NCI-H2107 treated with DMSO at 0.1 percent for 48 hours (cell line): Measurements from ENCODE around the gene LRPPRC.
A peak's percentile ranks its signal among the peaks of the same experiment; 100 is the strongest.
"Not testable (repeated sequence)": the region's sequence is repeated elsewhere in the genome, so short reads cannot be mapped to it uniquely, and the experiment has no call there.

Experiments used
- DNase-seq: peaks from one replicate; lab custom pipeline; 2025; ENCODE audit not compliant: unreplicated experiment; lab: John Stamatoyannopoulos, UW

LRPPRC gene

DNA sequence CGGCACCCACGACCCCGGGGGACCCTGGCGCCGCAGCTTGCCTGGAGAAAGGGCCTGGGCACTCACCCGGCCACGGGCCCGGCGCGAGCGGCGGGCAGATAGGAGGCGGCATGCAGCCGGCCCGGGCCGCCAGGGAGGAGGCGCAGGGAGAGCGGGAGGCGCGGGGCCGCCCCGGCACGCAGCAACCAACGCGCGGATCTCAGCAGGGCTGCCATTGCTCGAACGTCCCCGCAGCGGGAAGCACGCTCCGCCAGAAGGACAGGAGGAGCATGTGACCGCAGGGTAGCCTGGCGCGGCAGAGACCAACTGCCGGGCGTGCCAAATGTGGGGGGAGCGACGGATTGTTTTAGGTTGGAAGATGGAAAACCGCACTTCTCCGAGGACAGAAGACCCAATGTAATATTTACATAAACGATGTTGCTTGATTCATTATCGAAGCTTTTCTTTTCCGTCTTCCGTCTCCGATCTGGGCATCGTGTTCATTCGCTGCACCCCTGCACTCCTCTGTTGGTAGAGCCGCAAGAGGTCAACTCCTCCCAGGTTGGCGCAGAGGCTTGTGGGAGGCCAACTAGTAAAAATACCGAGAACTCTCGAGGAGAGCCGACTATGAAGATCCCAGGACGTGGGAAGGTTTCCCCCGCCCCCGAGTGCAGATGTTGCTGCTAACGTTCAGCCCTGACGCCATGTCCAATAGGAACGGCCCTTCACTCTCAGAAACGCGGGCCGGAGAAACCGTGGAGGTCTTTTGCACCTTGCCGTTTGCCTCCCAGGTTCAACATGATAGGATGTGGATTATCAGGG, at the start of gene LRPPRC:
Gene LRPPRC, minus strand, starts transcription at position 257 of the 801 bp plus-strand sequence. Its CDS starts 42 bp downstream, at position 215.
- peak; percentile 93 for DNase-seq

DNA sequence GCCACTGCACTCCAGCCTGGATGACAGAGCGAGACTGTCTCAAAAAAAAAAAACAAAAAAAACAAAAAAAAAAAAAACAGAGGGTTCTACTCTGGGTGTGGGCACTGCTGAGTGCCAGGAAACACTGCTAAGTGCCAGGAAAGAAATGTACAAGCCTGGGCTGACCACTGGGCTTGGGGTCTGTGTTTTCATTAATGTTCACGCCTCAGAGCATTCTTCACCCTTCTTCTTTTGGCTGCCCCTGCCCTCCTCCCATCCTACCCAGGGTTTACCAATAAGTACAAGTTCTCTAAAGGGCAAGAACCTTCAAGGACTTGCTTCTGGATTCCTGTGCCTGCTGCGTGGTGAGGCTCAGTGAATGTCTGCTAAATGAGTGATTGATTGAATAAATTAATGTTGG, 49.3 kb upstream of the LRPPRC start:
- no peak for DNase-seq

DNA sequence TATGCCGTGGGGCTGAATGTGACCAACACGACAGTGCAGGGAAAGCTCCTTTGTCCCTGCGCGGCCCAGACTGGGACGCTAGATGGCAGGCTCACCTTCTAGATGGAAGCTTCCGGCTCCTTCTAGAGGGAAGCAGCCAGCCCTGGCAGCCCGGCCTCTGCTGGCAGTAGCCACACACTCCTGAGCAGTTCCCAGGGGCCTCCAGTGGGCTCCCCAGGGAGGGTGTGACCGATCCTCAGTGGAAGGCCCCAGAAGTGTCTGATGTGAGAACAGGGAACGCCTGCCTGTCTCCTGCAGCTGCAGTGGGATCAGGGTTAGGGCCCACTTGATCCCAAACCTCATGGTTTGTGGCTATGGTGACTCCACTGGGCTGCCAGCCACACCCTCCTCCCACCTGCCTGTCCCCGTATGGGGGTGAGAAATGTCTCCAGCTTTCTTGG, 48.5 kb upstream of the LRPPRC start:
- peak; percentile 78 for DNase-seq

DNA sequence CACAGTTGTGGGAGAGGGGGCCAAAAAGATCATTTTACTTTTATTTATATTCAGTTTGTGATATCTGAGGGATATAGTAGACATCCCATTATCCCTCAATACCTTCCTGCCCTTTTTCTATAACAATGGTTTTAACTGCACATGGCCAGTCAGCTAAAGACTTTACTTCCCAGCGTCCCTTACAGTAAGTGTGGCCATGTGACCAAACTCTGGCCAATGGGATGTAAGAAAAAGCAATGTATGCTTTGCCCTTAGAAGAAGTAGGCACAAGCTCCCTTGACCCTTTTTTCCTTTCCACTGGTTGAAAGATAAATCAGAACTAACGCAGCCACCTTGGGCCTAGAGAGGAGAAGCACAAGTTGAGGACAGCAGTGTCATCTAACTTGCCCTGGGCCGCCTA, 44.6 kb upstream of the LRPPRC start:
- DNase-seq = no peak

DNA sequence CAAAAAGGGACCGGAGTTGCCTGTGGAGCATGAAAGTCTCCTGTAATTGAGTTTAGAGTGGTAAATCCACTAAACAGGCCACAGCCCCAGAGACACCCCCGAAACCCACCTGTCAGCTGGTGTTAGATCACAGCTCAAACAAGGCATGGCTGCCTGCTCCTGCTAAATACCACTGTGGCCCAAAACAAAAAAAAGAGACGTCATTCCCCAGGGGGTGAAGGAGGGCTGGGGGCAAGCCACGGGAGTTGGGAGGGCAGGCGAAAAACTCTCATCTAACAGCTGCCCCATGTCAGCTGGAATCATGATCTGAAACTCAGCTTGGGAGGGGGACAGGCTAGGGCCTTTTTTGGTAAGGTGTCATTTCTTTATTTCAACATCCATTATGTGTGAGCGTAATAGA, 42.5 kb upstream of the LRPPRC start:
- DNase-seq = no peak

DNA sequence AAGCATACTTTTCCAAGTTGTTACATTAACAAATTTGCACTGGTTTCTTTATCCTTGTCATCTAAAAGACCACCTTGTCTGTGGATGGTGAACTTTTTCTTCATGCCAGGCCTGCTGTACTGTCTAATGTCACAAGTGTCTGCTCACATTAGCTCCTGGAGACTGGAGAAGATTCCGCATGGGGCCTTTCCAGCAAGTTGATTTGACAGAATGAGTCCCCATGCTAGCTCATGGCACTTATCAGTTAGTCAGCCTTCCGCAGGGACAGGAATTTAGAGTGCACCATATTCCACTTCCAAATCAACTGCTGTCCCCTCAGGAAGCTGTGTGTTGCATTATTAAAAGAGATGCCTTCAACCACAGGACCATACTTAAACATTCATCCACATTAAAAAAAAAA, 41.4 kb upstream of the LRPPRC start:
- DNase-seq = no peak

DNA sequence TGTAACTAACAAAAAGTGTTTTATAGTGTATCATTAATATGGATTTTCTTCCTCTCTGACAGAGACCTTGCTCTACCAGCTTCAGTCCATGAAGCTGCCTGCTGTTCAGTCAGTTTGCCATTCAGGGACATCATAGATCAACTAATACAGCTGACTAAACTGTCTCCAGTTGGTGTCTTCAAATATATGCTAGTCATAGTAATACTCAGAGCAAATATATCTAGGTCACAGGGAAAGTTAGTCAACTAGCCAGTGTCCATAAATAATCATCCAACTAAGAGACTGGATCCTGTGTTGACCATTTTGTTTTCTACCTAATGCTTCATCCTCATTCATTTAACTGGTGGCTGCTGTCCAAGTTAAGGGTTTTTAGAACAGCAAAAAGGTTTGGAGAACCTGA, 38.2 kb upstream of the LRPPRC start:
- DNase-seq = no peak

DNA sequence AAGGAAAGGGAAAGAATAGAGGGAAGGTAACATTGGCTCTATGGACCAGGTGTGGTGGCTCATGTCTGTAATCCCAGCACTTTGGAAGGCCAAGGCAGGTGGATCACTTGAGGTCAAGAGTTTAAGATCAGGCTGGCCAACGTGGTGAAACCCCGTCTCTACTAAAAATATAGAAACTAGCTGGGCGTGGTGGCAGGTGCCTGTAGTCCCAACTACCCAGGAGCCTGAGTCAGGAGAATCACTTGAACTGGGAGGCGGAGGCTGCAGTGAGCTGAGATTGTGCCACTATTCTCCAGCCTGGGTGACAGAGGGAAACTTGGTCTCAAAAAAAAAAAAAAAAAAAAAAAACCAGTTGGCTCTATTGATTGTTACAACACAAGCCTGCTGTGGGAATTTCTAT, 31.3 kb upstream of the LRPPRC start:
- DNase-seq = not testable (repeated sequence)

DNA sequence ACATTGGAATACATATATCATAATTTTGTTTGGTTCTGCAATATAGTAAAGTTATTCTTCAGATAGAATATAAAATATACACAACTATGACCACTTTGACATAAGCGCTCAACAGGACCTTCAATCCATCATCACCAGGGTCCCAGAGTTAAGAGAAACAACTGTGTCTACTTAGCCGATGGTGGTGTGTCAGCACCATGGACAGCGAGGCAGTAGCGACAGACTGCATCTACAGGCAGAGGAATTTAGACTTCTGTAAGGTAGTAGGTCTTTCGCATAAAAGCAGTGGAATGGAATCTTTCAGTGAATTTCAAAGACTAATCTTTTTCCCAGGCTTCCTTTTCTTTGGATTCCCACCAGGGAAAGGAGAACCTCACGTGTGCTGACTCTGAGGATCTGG, 20.5 kb upstream of the LRPPRC start:
- DNase-seq = no peak

DNA sequence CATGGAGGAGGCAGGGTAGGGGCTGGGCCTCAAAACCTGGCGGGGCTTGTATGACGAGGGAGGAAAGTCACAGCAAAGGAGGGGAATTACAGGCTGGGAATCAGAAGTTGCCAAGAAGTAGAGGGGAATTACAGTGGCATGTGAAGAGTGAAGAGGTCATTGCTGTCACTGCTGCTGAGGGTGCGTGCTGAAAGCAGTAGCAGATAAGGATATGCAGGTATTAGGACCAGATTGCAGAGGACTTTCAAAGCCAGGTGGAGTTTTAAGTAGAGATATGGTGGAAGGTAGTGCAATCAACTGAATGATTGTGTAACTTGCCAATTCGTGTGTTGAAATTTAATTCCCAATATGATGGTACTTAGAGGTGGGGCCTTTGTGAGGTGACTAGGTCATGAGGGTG, 19.4 kb upstream of the LRPPRC start:
- no peak for DNase-seq

DNA sequence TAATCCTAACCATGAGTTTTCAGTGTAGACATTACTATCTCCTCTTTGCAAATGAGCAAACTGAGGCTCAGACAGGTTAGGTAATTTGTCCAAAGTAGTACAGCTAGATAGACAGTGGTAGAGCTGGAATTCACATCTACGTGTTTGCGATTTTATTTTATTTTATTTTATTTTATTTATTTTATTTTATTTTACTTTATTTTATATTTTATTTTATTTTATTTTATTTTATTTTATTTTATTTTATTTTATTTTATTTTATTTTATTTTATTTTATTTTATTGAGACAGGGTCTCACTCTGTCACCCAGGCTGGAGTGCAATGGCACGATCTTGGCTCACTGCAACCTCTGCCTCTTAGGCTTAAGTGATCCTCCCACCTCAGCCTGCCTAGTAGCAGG, 17.4 kb upstream of the LRPPRC start:
- not testable (repeated sequence) for DNase-seq

DNA sequence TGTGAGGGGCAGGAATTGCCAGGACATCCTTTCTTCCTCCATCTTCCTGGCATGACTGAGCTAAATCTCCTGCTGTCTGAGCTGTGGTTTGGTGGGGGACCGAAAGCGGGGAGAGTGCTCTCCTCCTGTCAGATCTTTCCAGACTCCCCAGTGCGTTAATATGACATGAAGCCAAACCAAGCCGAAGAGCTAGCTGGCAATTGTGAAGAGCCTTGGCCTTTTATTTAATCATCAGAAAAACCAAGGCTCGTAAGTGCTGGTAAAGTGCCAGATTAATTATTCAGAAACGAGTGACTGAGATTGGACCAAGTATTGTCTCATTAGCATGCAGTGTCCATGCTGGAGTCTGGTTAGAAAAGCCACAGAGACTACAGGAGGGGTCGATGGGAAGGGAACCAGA, 14.5 kb upstream of the LRPPRC start:
- DNase-seq = peak; percentile 75

DNA sequence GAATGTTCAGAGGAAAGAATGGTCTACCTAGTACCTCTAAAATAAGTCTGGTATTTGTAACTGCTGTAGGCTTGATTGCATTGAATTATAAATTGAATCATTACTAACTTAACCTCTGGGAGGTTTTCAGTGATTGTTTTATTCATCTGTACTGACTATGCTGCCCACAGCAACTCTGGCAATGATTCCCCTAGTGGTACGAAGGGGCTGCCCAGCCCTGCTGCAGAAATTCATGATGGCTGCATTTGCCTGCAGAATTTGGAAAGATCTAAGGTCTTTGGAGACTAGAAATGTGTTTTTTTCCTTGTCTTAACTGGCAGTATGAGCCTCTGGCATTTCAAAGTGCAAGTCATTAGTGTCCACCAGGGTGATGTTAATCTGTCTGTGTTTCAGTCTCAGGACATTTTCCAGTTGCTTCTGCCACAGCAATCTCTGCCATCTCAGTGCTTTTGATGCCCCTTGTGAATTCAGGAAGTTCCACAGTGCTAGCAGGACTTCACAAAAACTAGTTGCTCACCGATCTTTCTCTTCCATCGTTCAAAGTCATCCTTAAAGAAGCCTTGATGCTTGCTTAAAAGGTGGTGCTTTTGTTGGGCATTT, 13.4 kb upstream of the LRPPRC start:
- DNase-seq = no peak

DNA sequence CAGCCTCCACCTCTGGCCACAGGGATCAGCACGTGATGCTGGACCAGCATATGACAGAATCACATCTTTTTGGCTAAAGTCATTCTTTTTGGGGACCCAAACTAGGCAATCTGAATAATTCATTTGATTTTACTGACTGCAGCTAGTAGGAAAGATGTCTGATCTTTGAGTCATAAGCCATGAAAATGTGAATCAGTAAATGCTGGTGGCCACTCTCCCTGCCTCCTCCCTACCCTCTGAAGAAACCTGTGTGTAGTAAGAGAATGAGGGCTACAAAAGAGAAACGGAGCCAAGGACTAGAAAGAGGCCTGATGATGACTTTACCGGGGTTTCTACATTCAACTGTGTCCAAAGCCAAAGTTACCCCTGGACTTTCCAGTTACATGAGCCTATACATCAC, 10.1 kb upstream of the LRPPRC start:
- DNase-seq = no peak

DNA sequence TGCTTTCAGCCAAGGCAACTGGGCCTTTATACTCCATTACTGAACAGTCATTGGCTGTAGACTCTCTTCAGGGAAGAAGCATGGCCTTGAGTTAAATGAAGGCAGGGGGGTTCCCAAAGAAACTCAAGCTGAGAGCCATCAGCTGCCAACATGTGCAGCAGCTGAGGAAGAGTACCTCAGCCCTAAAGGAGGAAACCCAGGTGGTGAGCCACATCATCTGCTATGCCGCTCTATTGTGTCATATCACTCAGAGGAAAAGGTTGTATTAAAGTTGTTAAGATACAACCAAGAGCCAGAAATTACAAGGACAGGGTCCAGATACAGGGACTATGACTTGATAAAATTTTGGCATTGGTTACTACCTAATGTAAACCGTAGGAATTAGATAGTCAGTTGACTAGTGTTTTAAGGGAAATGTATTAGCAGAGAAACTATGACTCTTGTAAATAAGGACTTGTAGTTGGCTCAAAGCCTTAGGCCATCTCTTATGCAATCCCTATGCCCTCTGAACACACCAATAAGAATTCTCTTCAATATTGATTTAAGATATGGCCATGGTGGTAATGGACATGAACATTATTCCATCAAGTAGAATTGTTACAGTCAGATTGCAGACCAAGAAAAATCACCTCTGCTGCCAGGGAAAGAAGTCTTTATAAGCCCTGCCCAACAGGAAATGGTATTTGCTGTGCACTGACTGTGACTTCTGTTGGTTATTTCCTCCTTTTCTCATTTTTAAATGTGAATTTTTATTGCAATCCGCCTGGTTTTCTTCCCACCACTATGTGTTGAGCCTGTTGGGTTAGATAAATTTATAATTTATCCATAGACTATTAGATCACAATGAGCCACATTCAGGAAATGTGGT, 9.2 kb upstream of the LRPPRC start:
- no peak for DNase-seq

DNA sequence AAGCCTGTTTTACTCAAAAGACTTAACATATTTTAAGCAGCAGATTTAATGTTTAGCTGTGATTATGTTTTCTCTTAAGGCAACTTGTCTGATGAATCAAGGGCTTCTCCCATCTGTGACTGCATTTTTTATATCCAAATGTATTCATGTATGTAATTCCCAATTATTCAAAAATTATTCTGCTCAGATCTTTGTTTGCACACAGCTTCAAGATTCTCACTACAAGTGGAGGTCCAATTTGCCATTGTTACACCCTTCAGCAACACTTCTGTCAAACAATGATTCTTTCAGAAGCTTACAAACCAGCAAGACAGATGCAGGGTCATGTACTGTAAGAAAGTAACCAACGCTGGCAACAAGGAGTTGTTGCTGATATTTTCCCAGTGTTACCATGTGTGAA, 5.9 kb upstream of the LRPPRC start:
- DNase-seq = no peak

DNA sequence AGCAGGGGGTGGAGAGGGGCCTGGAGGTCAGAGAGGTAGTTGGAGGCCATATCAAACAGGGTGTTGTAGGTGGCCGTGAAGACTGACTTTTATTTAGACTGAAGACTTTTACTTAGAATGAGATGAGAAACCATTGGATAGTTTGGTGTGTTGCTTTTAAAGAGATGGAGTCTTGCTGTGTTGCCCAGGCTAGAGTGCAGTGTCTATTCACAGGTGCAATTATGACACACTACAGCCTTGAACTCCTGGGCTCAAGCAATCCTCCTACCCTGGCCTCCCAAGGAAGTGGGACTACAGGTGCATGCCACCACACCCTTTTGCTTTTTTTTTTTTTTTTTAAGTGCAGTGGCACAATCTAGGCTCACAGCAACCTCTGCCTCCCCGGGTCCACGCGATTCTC, 2.5 kb upstream of the LRPPRC start:
- DNase-seq = no peak

DNA sequence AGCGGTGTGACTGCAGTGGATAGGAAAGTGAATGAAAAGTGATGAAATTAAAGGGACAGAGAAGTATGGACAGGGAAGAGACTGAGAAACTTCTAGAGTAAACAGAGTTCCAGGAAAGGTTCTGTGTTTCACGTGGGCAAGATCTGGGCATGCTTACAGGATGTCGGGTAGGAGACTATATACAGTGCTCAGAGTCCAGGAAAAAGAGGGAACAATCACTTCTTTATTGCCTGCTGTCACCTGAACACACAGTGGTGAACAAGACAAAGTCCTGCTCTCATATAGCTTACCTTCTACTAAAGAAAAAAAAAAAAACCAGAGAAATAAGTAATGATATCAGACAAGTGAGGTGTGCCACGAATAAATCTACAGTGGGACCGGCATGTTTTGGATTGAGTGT, 2.4 kb downstream of the LRPPRC start:
- no peak for DNase-seq

DNA sequence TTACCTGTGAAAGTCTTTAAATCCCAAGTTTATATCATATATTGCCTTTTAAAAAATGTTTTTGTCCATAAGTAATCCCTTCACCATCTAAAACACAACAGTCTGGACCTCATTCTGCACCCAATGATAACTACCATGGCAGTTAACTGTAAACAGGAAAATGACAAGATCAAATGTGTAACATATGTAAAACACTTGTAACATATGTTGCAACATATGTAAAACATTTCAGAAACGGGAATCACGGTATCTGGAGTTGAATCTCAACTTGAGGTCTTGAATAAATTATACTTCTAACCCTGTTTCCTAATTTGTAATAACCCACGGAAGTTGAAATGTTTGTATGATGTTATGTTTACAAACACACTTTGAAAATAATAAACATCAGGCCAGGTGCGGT, 6.2 kb downstream of the LRPPRC start:
- DNase-seq = no peak

DNA sequence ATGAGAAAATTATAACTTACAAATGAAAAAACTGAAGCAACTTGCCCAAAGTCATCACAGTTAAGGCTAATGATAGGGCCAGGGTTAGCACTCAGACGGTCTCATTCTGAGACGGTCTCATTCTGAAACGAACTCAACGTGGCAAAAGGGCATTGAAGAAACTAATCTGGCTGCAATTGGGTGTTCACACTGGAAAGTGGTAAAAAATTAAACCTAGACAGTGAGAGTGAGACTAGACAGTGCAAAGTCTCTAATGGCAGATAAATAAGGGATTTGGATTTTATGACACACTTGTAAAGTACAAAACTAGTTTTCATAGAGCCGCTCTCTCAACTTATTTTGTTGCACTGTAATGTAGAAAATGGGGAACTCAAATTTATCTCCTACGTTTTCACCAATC, 9.2 kb downstream of the LRPPRC start:
- DNase-seq = no peak

DNA sequence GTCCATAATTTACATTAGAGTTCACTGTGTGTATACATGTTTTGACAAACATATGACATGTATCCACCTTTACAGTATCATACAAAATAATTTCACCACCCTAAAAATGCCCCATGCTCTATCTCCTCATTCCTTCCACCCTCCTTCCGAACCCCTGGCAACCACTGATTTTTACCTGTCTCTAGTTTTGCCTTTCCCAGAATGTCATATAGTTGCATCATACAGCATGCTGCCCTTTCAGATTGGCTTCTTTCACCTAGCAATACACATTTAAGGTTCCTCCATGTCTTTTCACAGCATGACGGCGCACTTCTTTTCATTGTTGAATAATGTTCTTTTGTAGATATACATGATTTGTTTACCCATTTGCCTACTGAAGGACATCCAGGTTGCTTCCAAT, 10.4 kb downstream of the LRPPRC start:
- peak; percentile 16 for DNase-seq

DNA sequence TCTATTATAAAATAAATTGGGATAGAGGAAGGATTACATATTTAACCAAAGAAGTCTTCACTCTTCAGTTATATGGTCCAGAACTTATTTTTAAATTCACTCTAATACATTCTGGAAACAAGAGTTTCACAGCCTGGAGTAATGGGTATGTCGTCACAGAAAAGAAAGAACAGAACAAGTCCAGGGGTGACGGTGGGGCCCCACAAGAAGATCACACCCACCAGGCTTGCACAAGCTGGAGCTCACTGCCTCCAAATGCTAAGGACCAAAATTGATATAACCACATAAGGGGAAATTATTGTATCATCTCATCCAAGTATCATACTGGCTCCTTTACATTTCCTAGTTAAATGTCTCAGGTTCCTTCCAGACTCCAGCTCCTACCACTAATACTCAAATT, 11.3 kb downstream of the LRPPRC start:
- no peak for DNase-seq
